Skeletal muscle tissue (tissue), 5 donors: ENCODE results near the gene MYH11. TPM values are rescaled to one million over a fixed set of nuclear protein-coding genes. Genes with fewer than 3 reads are reported as not detected.
"Not testable (repeated sequence)": the region's sequence is repeated elsewhere in the genome, so short reads cannot be mapped to it uniquely, and the experiment has no call there.

Experiments
- H3K27ac ChIP-seq: one replicate; pipeline ENCODE4 v1.7.0; 2013; ENCODE audit warnings: mild to moderate bottlenecking, low read depth, low read length, inconsistent platforms
- H3K27me3 ChIP-seq, 3 donors: one replicate each; pipeline ENCODE4 v1.7.0; 2013; ENCODE audit warnings: low read length in 3 of 3; ENCODE audit not compliant: control insufficient read depth in 3 of 3, insufficient read depth in 3 of 3
- H3K36me3 ChIP-seq, 3 donors: one replicate each; pipeline ENCODE4 v1.7.0; 2013; ENCODE audit warnings: low read length in 3 of 3; ENCODE audit not compliant: control insufficient read depth in 3 of 3, insufficient read depth in 3 of 3
- H3K4me1 ChIP-seq, 3 donors: one replicate each; pipeline ENCODE4 v1.7.0; 2013; ENCODE audit warnings: low read length in 3 of 3, mild to moderate bottlenecking in 3 of 3; ENCODE audit not compliant: control insufficient read depth in 3 of 3, insufficient read depth in 3 of 3
- H3K4me3 ChIP-seq, 3 donors: one replicate each; pipeline ENCODE4 v1.7.0; 2013; ENCODE audit warnings: low read length in 3 of 3
- H3K9ac ChIP-seq, 3 donors: one replicate each; pipeline ENCODE4 v1.7.0; 2013; ENCODE audit warnings: low read length in 3 of 3, mild to moderate bottlenecking in 3 of 3, moderate library complexity in 2 of 3, low read depth in 1 of 3
- H3K9me3 ChIP-seq, 3 donors: one replicate each; pipeline ENCODE4 v1.7.0; 2013; ENCODE audit warnings: low read length in 3 of 3; ENCODE audit not compliant: control insufficient read depth in 3 of 3
- small RNA-seq: library from RNA; depleted of rRNA; stranded (forward); fragments of <200 nt; gene quantifications from one replicate; pipeline ENCODE3, GENCODE V24; 2014
- total RNA-seq: library from RNA; depleted of rRNA; stranded (reverse); fragments of >200 nt; gene quantifications from one replicate; pipeline ENCODE4 v1.2.3, GENCODE V29; 2014
- donor health status: Osteomylitis.

The MYH11 gene
- total RNA-seq, 1 donor from 2014 or later = 23.0 TPM

DNA sequence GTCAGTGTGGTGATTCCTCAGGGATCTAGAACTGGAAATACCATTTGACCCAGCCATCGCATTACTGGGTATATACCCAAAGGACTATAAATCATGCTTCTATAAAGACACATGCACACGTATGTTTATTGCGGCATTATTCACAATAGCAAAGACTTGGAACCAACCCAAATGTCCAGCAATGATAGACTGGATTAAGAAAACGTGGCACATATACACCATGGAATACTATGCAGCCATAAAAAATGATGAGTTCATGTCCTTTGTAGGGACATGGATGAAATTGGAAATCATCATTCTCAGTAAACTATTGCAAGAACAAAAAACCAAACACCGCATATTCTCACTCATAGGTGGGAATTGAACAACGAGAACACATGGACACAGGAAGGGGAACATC lies 201.3 kb downstream of the MYH11 start:
- H3K9me3 ChIP-seq, H3K4me1 ChIP-seq, H3K36me3 ChIP-seq, H3K27me3 ChIP-seq, H3K9ac ChIP-seq, H3K4me3 ChIP-seq, H3K27ac ChIP-seq: not testable (repeated sequence)

DNA sequence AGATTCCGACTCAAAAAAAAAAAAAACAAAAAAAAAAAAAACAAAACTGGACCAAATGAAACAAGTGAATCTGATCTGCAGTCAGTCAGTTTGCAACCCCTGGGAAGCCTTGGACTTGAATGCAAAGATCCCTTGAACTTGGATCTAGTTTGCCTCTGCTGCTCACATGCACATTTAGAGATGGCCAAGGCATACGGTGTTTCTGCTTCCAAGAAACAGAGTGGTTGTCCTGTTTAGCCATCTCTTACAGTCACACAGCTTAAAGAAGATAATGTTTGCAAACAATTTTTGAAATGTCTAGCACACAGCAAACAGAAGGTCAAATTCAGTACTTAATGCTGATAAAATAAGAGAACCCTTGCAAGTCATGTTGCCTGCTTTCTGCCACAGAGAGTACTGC lies 202.2 kb downstream of the MYH11 start:
- Histone ChIP-seq H3K4me3 (no peak overlapping the region), H3K9ac (no peak overlapping the region), H3K4me1 (peaks cover 5 to 10% (median 8%) of the 10 kb centered on the region in 3 donors), H3K27me3 (no peaks in the 10 kb centered on the region), H3K9me3 (no peaks in the 10 kb centered on the region), H3K27ac (no peak overlapping the region), H3K36me3 (peaks cover 2 to 3% (median 2%) of the 10 kb centered on the region in 3 donors)

DNA sequence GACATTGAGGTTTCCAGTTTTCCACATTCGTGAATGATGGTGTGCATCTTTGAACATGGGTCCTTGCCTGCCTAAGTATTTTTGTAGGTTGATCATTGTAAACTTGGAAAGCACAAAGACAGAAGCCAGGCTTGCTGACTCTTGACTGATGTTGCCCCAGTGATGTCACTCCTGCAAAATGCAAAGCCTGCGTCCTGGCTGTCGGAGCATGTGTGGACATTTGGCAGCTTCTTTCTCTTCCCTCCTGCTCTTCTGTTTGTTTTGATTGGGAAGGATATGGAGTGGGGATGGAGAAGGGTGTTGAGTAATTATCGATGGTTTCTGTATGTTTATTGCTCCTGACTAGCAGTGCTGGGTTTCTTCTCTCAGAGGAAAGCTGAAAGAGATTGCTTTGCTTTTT lies 203.6 kb downstream of the MYH11 start:
- H3K4me3 ChIP-seq = no peak overlapping the region
- H3K36me3 ChIP-seq = peaks cover 2 to 3% (median 2%) of the 10 kb centered on the region in 3 donors
- H3K27me3 ChIP-seq = no peaks in the 10 kb centered on the region
- no peak overlapping the region for H3K27ac ChIP-seq
- H3K4me1 ChIP-seq = peaks cover 10 to 14% (median 11%) of the 10 kb centered on the region in 3 donors
- no peak overlapping the region for H3K9ac ChIP-seq
- H3K9me3 ChIP-seq = no peaks in the 10 kb centered on the region

Small RNA genes within 50 kb of the gene (small RNA-seq; reads per million reads assigned to genes)
- not detected for gene RNU6-213P

Other genes starting within 250 kb of the MYH11 start
- 16.7 TPM for gene MARF1, start 213.9 kb downstream of the MYH11 start, total RNA-seq
- 12.5 TPM for gene NDE1, start 206.8 kb downstream of the MYH11 start, total RNA-seq
- gene CEP20, start 31.6 kb upstream of the MYH11 start, total RNA-seq = 26.1 TPM
- gene ABCC1, start 92.6 kb upstream of the MYH11 start, total RNA-seq = 9.9 TPM